Upper lobe of right lung (tissue), 1 donor: ENCODE data around the gene KCNJ6. TPM values are rescaled to one million over a fixed set of nuclear protein-coding genes. Genes with fewer than 3 reads are reported as not detected.
"Not testable (repeated sequence)": the region's sequence is repeated elsewhere in the genome, so short reads cannot be mapped to it uniquely, and the experiment has no call there.

ENCODE experiments used
- ATAC-seq: fragments of 200-7000 bp; cut with Tn5 transposase; one replicate; pipeline ENCODE4 v1.9.1; 2020; ENCODE audit warnings: mild to moderate bottlenecking, moderate library complexity
- DNase-seq: peaks from one replicate; pipeline ENCODE4 v3.0.0-alpha.2; 2020
- H3K27ac ChIP-seq: fragments of 200-600 bp; one replicate; pipeline ENCODE4 v1.8.0; 2022
- H3K27me3 ChIP-seq: fragments of 200-600 bp; one replicate; pipeline ENCODE4 v1.8.0; 2022; ENCODE audit warnings: mild to moderate bottlenecking
- H3K36me3 ChIP-seq: fragments of 200-600 bp; one replicate; pipeline ENCODE4 v1.8.0; 2022
- H3K4me1 ChIP-seq: fragments of 200-600 bp; one replicate; pipeline ENCODE4 v1.8.0; 2022
- H3K4me3 ChIP-seq: fragments of 200-600 bp; one replicate; pipeline ENCODE4 v1.8.0; 2022; ENCODE audit warnings: mild to moderate bottlenecking
- H3K9me3 ChIP-seq: fragments of 200-600 bp; one replicate; pipeline ENCODE4 v1.8.0; 2022
- intact Hi-C: fragments of 100-400 bp; cut with DNase I; formaldehyde crosslinking; loops from one replicate; pipeline ENCODE4 v1.11.0; 2022
- total RNA-seq: library from RNA; stranded (reverse); fragmentation: NEBNext Ultra II Directional; extraction: Animal tissue kit (Norgen Biotek cat#: 25700); gene quantifications from one replicate; pipeline ENCODE4 v1.2.1, GENCODE V29; 2021
- TF ChIP-seq, protein P1 (sequence below): fragments of 200-600 bp; IDR thresholded peaks from one replicate; pipeline ENCODE4 v1.8.0; 2022; ENCODE audit warnings: antibody characterized with exemption
- donor health status: DM: no; HTN: yes; CAD: no; lungs with severe emphysema.

The KCNJ6 gene
- total RNA-seq, 1 donor from 2014 or later: 0.06 TPM

DNA sequence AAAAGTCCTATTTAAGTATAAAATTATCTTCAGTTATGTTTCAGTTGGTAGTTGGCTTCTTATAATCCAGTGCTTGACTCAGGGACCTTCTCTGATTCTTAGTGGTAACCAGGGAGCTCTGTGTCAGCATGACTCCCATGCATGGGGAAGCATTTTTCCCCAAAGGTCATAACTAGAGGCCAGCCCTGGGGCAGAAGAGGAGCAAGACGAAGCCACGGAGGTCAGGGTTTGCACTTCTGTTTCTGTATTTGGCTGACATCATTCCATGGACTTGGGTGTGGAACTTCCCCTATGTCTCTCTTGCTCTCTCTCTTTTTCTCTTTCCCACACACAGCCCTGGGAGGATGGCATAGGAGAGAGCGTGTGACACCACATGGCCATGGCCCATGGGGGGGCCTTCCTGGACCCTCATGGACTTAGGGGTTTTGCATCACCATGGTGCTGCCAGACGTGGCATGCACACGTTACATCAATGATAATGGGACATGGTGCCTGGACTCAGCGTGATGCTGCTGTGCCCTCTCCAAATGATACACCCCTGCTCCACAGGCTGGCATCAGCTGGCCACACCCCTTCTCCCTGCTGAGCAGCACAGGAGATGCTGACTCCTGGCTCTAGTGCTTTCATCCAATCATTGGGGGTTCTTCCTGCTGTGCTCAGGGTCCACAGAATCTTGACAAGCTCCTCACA, 260.5 kb downstream of the KCNJ6 start:
- Histone ChIP-seq H3K4me1 (peaks cover 19% of the 10 kb centered on the region), H3K36me3 (no peaks in the 10 kb centered on the region), H3K27ac (no peak overlapping the region), H3K9me3 (no peaks in the 10 kb centered on the region), H3K27me3 (no peaks in the 10 kb centered on the region), H3K4me3 (no peak overlapping the region)
- intact Hi-C loops: no loop called here
- ATAC-seq (peak; percentile 2), DNase-seq (no peak)
- TF ChIP-seq, protein P1, sequence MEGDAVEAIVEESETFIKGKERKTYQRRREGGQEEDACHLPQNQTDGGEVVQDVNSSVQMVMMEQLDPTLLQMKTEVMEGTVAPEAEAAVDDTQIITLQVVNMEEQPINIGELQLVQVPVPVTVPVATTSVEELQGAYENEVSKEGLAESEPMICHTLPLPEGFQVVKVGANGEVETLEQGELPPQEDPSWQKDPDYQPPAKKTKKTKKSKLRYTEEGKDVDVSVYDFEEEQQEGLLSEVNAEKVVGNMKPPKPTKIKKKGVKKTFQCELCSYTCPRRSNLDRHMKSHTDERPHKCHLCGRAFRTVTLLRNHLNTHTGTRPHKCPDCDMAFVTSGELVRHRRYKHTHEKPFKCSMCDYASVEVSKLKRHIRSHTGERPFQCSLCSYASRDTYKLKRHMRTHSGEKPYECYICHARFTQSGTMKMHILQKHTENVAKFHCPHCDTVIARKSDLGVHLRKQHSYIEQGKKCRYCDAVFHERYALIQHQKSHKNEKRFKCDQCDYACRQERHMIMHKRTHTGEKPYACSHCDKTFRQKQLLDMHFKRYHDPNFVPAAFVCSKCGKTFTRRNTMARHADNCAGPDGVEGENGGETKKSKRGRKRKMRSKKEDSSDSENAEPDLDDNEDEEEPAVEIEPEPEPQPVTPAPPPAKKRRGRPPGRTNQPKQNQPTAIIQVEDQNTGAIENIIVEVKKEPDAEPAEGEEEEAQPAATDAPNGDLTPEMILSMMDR: no peak

- H3K36me3 ChIP-seq: no peaks in the 10 kb centered on the region
- no peaks in the 10 kb centered on the region for H3K9me3 ChIP-seq
- TF ChIP-seq, protein P1: no peak
- no peak for ATAC-seq
- H3K4me1 ChIP-seq: peaks cover 19% of the 10 kb centered on the region
- intact Hi-C loops: no loop called here
- no peak overlapping the region for H3K4me3 ChIP-seq
- H3K27me3 ChIP-seq: no peaks in the 10 kb centered on the region
- H3K27ac ChIP-seq: no peak overlapping the region
- DNase-seq: no peak
These were observed 261.7 kb downstream of the KCNJ6 start for GRCh38 chr21:37654596-37654995.

GRCh38 chr21:37653201-37653600, 263.1 kb downstream of the KCNJ6 start:
- intact Hi-C loops: no loop called here
- Histone ChIP-seq H3K27me3 (no peaks in the 10 kb centered on the region), H3K27ac (no peak overlapping the region), H3K4me3 (no peak overlapping the region), H3K36me3 (no peaks in the 10 kb centered on the region), H3K9me3 (no peaks in the 10 kb centered on the region), H3K4me1 (peaks cover 5% of the 10 kb centered on the region)
- no peak for DNase-seq
- no peak for ATAC-seq
- TF ChIP-seq, protein P1: no peak

DNA sequence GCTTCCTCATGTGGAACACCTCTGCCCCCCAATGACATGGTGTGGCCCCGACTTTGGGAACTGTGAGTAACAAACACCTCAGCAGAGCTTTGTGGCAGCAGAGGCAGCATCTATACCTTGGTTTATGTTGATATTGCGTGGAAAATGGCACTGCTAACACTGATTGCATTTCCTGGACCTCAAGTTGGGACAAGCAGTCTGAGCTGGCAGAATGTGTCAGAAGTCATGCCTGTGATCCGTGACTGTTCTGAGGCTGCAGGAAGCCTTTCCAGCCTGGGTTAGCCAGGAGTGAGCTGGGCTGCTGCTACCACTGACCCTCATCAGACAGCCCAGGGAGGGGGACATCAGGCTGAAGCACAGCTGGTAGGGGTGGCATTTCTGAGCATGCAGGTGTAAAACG, 268.5 kb downstream of the KCNJ6 start:
- no peaks in the 10 kb centered on the region for H3K4me1 ChIP-seq
- ATAC-seq (no peak), DNase-seq (no peak)
- H3K27ac ChIP-seq: no peak overlapping the region
- TF ChIP-seq, protein P1: no peak
- no peaks in the 10 kb centered on the region for H3K9me3 ChIP-seq
- no peaks in the 10 kb centered on the region for H3K36me3 ChIP-seq
- no peaks in the 10 kb centered on the region for H3K27me3 ChIP-seq
- intact Hi-C loops: no loop called here
- H3K4me3 ChIP-seq: no peak overlapping the region

DNA sequence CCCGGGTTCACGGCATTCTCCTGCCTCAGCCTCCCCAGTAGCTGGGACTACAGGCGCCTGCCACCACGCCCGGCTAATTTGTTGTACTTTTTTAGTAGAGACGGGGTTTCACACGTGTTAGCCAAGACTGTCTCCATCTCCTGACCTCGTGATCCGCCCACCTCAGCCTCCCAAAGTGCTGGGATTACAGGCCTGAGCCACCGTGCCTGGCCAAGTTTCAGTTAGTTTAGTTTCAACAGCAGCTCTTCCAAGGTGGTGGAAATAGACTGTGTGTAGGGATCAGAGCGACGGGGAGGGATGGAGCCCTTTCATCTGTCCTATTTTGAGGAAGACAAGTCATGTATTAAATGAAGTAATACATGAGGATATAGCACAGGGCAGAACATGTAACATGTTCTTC, 269.5 kb downstream of the KCNJ6 start:
- H3K27ac ChIP-seq, DNase-seq, H3K4me3 ChIP-seq, H3K27me3 ChIP-seq, ATAC-seq, H3K36me3 ChIP-seq, intact Hi-C loops, H3K9me3 ChIP-seq, H3K4me1 ChIP-seq: not testable (repeated sequence)

GRCh38 chr21:37645848-37646247, 270.4 kb downstream of the KCNJ6 start:
- DNase-seq: no peak
- Histone ChIP-seq H3K4me3 (no peak overlapping the region), H3K27me3 (peaks cover 7% of the 10 kb centered on the region), H3K27ac (no peak overlapping the region), H3K4me1 (no peaks in the 10 kb centered on the region), H3K36me3 (no peaks in the 10 kb centered on the region), H3K9me3 (no peaks in the 10 kb centered on the region)
- TF ChIP-seq, protein P1: no peak
- intact Hi-C loops: no loop called here
- ATAC-seq: no peak
